NCI-H187 (cell line): Measurements from ENCODE around the gene TRIM37.
"Not testable (repeated sequence)": the region's sequence is repeated elsewhere in the genome, so short reads cannot be mapped to it uniquely, and the experiment has no call there.

Source experiments
- DNase-seq, 2 experiments: peaks; one replicate each; lab custom pipeline; 2025; lab: John Stamatoyannopoulos, UW

TRIM37 gene

GRCh38 chr17:59106463-59107305, at the start of gene TRIM37:
Gene TRIM37 (minus strand): TSS chr17:59106880. CDS start chr17:59106461, 419 bp downstream.
- peak; percentile 94 to 95 for DNase-seq

GRCh38 chr17:59155439-59156177, 48.9 kb upstream of the TRIM37 start, which contains the start of gene PRR11:
Gene PRR11 (plus strand): TSS chr17:59155746. CDS start chr17:59169753, 14,007 bp downstream.
- DNase-seq: peak; percentile 98 to 99

GRCh38 chr17:59154721-59155438, 48.2 kb upstream of the TRIM37 start, which contains the start of gene SKA2:
Gene SKA2 (minus strand): TSS chr17:59155186. CDS start chr17:59155163, 23 bp downstream.
- peak; percentile 98 to 99 for DNase-seq

GRCh38 chr17:59154292-59154720, 47.6 kb upstream of the TRIM37 start:
- DNase-seq: peak in 1 of 2 experiments; percentile 70

- DNase-seq: no peak
Measured at GRCh38 chr17:59152925-59153324, 46.2 kb upstream of the TRIM37 start.

- DNase-seq: no peak
Measured at GRCh38 chr17:59151591-59151990, 44.9 kb upstream of the TRIM37 start.

- DNase-seq: no peak
Measured at GRCh38 chr17:59151006-59151405, 44.3 kb upstream of the TRIM37 start.

- no peak for DNase-seq
Measured at GRCh38 chr17:59149841-59150511, 43.3 kb upstream of the TRIM37 start.

GRCh38 chr17:59149051-59149450, 42.4 kb upstream of the TRIM37 start:
- DNase-seq: no peak

- DNase-seq: no peak
Measured at GRCh38 chr17:59145571-59146096, 39.0 kb upstream of the TRIM37 start.

- no peak for DNase-seq
Measured at GRCh38 chr17:59141860-59142259, 35.2 kb upstream of the TRIM37 start.

GRCh38 chr17:59139939-59140338, 33.3 kb upstream of the TRIM37 start:
- DNase-seq: no peak

- DNase-seq: not testable (repeated sequence)
Measured at GRCh38 chr17:59138339-59138738, 31.7 kb upstream of the TRIM37 start.

- no peak for DNase-seq
Measured at GRCh38 chr17:59131131-59131530, 24.5 kb upstream of the TRIM37 start.

- DNase-seq: no peak
Measured at GRCh38 chr17:59129814-59130213, 23.1 kb upstream of the TRIM37 start.

GRCh38 chr17:59126809-59127417, 20.2 kb upstream of the TRIM37 start:
- DNase-seq: no peak

GRCh38 chr17:59124665-59125064, 18.0 kb upstream of the TRIM37 start:
- no peak for DNase-seq

GRCh38 chr17:59121901-59122480, 15.3 kb upstream of the TRIM37 start:
- no peak for DNase-seq

GRCh38 chr17:59115474-59115873, 8.8 kb upstream of the TRIM37 start:
- DNase-seq: no peak

- no peak for DNase-seq
Measured at GRCh38 chr17:59111539-59111938, 4.9 kb upstream of the TRIM37 start.
